Measurements from ENCODE around the gene KMO.

DNA sequence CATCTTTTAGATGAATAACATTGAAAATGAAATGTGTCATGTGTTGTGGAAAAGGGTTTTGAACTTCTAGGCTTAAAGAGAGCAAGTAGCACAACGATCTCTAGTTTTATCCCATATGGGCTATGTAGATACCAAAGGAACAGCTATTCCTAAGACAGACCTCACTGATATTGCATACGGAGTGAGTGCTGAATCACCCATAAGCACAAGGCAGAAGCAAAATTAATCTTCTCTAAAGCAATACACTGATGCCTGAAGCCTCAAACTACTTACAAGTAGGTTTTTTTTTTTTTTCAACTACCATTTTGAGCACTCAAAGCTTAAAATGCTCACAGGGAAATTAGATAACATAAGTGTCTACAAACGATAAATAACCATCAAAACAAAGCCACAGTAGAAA is 5.0 kb upstream of the KMO start:
- TF ChIP-seq SMC3 (IDR thresholded peaks at IDR 0.05; ENCODE audit: low read depth, low read length) (no peak), NFE2L2 (IDR thresholded peaks at IDR 0.05; ENCODE audit: low read depth, low read length) (no peak), POLR2A (IDR thresholded peaks at IDR 0.05; ENCODE audit: low read depth, low read length) (no peak)
- TF ChIP-seq, protein P1, sequence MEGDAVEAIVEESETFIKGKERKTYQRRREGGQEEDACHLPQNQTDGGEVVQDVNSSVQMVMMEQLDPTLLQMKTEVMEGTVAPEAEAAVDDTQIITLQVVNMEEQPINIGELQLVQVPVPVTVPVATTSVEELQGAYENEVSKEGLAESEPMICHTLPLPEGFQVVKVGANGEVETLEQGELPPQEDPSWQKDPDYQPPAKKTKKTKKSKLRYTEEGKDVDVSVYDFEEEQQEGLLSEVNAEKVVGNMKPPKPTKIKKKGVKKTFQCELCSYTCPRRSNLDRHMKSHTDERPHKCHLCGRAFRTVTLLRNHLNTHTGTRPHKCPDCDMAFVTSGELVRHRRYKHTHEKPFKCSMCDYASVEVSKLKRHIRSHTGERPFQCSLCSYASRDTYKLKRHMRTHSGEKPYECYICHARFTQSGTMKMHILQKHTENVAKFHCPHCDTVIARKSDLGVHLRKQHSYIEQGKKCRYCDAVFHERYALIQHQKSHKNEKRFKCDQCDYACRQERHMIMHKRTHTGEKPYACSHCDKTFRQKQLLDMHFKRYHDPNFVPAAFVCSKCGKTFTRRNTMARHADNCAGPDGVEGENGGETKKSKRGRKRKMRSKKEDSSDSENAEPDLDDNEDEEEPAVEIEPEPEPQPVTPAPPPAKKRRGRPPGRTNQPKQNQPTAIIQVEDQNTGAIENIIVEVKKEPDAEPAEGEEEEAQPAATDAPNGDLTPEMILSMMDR (conservative IDR thresholded peaks at IDR 0.05; ENCODE audit: low read depth, low read length): no peak

Data from IMR-90 (cell line).